ENCODE data around the gene PTPRM. TPM values are rescaled to one million over a fixed set of nuclear protein-coding genes. Genes with fewer than 3 reads are reported as not detected.

Gene PTPRM
- total and polyA plus RNA-seq, 2 of the 4 experiments (the other 2 are of a cell fraction): 28.3 to 51.2 TPM

- no peaks in the 10 kb centered on the region; the same call in 1 of the 2 replicates for H3K9me1 ChIP-seq (ENCODE audit: insufficient read depth, low read length)
- no peak overlapping the region for H2BK5ac ChIP-seq (ENCODE audit: low read depth, low read length, poor library complexity, severe bottlenecking)
- no peak overlapping the region for H3K4me2 ChIP-seq (ENCODE audit: low read depth, low read length)
- no peak for TF ChIP-seq MXI1 (IDR thresholded peaks at IDR 0.05; ENCODE audit: borderline replicate concordance, low read depth, low read length)
- no peaks in the 10 kb centered on the region for H3K79me1 ChIP-seq (ENCODE audit: low read depth in 1 of 2, low read length in 2 of 2)
- H3K14ac ChIP-seq (replicated peaks; ENCODE audit: low read depth, low read length): no peak overlapping the region
- no peaks in the 10 kb centered on the region for H3K9me3 ChIP-seq (ENCODE audit: control insufficient read depth, insufficient read depth, low read length)
- whole genome bisulfite sequencing, 2 experiments (ENCODE audit: extremely low coverage in 2 of 2, insufficient read length in 1 of 2): 100% methylated on average over 2 of the region's 9 CpGs; no CpG with 5 or more reads in 1 of the 2 experiments
- DNase-seq (no peak), ATAC-seq (ENCODE audit: low read depth) (no peak)
- ChIA-PET POLR2A (ENCODE audit: unreplicated experiment) (no interaction called here), CTCF (interaction anchor here (0.7 kb wide), 1 partner anchor 315 kb away, joined by 3 read pairs; no protein-coding TSS in a partner anchor)
- no peak overlapping the region for H3K9ac ChIP-seq (ENCODE audit: low read depth, low read length)
- H3K56ac ChIP-seq (ENCODE audit: extremely low read depth, insufficient read depth, low read length): no peak overlapping the region
- intact Hi-C loops (cut with micrococcal nuclease) (no loop called here), in situ Hi-C loops (cut with MboI; ENCODE audit: low sequenced_read_pairs) (no loop called here), dilution Hi-C loops (cut with HindIII; ENCODE audit: low sequenced_read_pairs, unreplicated experiment) (no loop called here)
- no peaks in the 10 kb centered on the region for H4K20me1 ChIP-seq (ENCODE audit: insufficient read depth, low read length)
- no peak overlapping the region for H3K4me3 ChIP-seq (ENCODE audit: insufficient read depth, low read depth, low read length)
- H2BK120ac ChIP-seq (ENCODE audit: low read depth, low read length): no peak overlapping the region
- H2BK15ac ChIP-seq (ENCODE audit: low read depth, low read length): no peak overlapping the region
- no peak overlapping the region for H2AFZ ChIP-seq (replicated peaks; ENCODE audit: low read length, poor library complexity)
- BruUV-seq (replicated peaks): no TSS peak
- no peak overlapping the region for H4K8ac ChIP-seq (ENCODE audit: low read depth in 2 of 2, low read length in 2 of 2)
- no peak overlapping the region for H2AK5ac ChIP-seq (ENCODE audit: low read depth, low read length)
- no peak overlapping the region for H2AK9ac ChIP-seq (replicated peaks; ENCODE audit: low read depth, low read length, poor library complexity)
- H4K5ac ChIP-seq (ENCODE audit: low read depth, low read length): no peak overlapping the region
- no peaks in the 10 kb centered on the region; the same call in 1 of the 2 replicates for H3K36me3 ChIP-seq (ENCODE audit: control insufficient read depth, insufficient read depth, low read length)
- H3K27ac ChIP-seq (ENCODE audit: insufficient read depth, low read length): no peak overlapping the region
- H4K91ac ChIP-seq (ENCODE audit: insufficient read depth, low read depth, low read length): no peak overlapping the region
- no peaks in the 10 kb centered on the region for H3K27me3 ChIP-seq (ENCODE audit: control insufficient read depth, insufficient read depth, low read length)
- no peak overlapping the region for H3K18ac ChIP-seq (ENCODE audit: low read depth, low read length)
- H3K4me1 ChIP-seq (ENCODE audit: control insufficient read depth, insufficient read depth, low read length): peaks cover 8% of the 10 kb centered on the region
- H3K4ac ChIP-seq (ENCODE audit: low read depth, low read length): no peak overlapping the region
- no peak overlapping the region for H2BK20ac ChIP-seq (ENCODE audit: low read depth, low read length)
- H3K23ac ChIP-seq (ENCODE audit: low read depth, low read length): no peak overlapping the region
Observed at GRCh38 chr18:8260827-8261226, 693.7 kb downstream of the PTPRM start.
